HS-27A (cell line): ENCODE data around the gene GRID2.
"Not testable (repeated sequence)": the region's sequence is repeated elsewhere in the genome, so short reads cannot be mapped to it uniquely, and the experiment has no call there.

ENCODE experiments used
- DNase-seq: peaks from one replicate; pipeline ENCODE4 v3.0.0-alpha.2; 2012; ENCODE audit warnings: low read depth, missing footprints

Gene GRID2

GRCh38 chr4:92305148-92305877 lies 1.5 kb downstream of the GRID2 start:
- peak; percentile 9 for DNase-seq

GRCh38 chr4:92305878-92306520 lies 2.2 kb downstream of the GRID2 start:
- DNase-seq: no peak

GRCh38 chr4:92307181-92307580 lies 3.4 kb downstream of the GRID2 start:
- no peak for DNase-seq

- no peak for DNase-seq
Observed at GRCh38 chr4:92307866-92308265, 4.1 kb downstream of the GRID2 start.

GRCh38 chr4:92317047-92317446 lies 13.3 kb downstream of the GRID2 start:
- DNase-seq: no peak

- DNase-seq: no peak
Observed at GRCh38 chr4:92328095-92328494, 24.3 kb downstream of the GRID2 start.

GRCh38 chr4:92333016-92333415 lies 29.2 kb downstream of the GRID2 start:
- no peak for DNase-seq

- DNase-seq: no peak
Observed at GRCh38 chr4:92334716-92335350, 31.1 kb downstream of the GRID2 start.

- no peak for DNase-seq
Observed at GRCh38 chr4:92339676-92340075, 35.9 kb downstream of the GRID2 start.

- DNase-seq: no peak
Observed at GRCh38 chr4:92344216-92344615, 40.5 kb downstream of the GRID2 start.

GRCh38 chr4:92346289-92346688 lies 42.5 kb downstream of the GRID2 start:
- no peak for DNase-seq

- no peak for DNase-seq
Observed at GRCh38 chr4:92357966-92358365, 54.2 kb downstream of the GRID2 start.

- DNase-seq: no peak
Observed at GRCh38 chr4:92359491-92359890, 55.7 kb downstream of the GRID2 start.

- no peak for DNase-seq
Observed at GRCh38 chr4:92362028-92362427, 58.3 kb downstream of the GRID2 start.

GRCh38 chr4:92368653-92369052 lies 64.9 kb downstream of the GRID2 start:
- no peak for DNase-seq

GRCh38 chr4:92381616-92382015 lies 77.8 kb downstream of the GRID2 start:
- no peak for DNase-seq

GRCh38 chr4:92382128-92382527 lies 78.4 kb downstream of the GRID2 start:
- DNase-seq: no peak

- no peak for DNase-seq
Observed at GRCh38 chr4:92387459-92388069, 83.8 kb downstream of the GRID2 start.

GRCh38 chr4:92399032-92399431 lies 95.3 kb downstream of the GRID2 start:
- no peak for DNase-seq

- not testable (repeated sequence) for DNase-seq
Observed at GRCh38 chr4:92403525-92403924, 99.8 kb downstream of the GRID2 start.

GRCh38 chr4:92406488-92406887 lies 102.7 kb downstream of the GRID2 start:
- no peak for DNase-seq

GRCh38 chr4:92421920-92422319 lies 118.2 kb downstream of the GRID2 start:
- no peak for DNase-seq

GRCh38 chr4:92433272-92433758 lies 129.5 kb downstream of the GRID2 start:
- DNase-seq: no peak
